Measurements from ENCODE around the gene PTPRG. TPM values are rescaled to one million over a fixed set of nuclear protein-coding genes. Genes with fewer than 3 reads are reported as not detected.

The PTPRG gene
- total and polyA plus RNA-seq, 4 donors: 3.6 to 35.6 (median 8.1) TPM

- no peak overlapping the region for H3K27ac ChIP-seq (ENCODE audit: low read depth in 1 of 2, low read length in 2 of 2)
- TF ChIP-seq FOXA2 (IDR thresholded peaks at IDR 0.05) (no peak), RAD21 (IDR thresholded peaks at IDR 0.05) (no peak), RXRA (IDR thresholded peaks at IDR 0.05) (no peak), REST (IDR thresholded peaks at IDR 0.05) (no peak), HNF4A (conservative IDR thresholded peaks at IDR 0.05) (no peak), YY1 (IDR thresholded peaks at IDR 0.05) (no peak), TAF1 (conservative IDR thresholded peaks at IDR 0.05) (no peak), HNF4G (IDR thresholded peaks at IDR 0.05) (no peak), SP1 (IDR thresholded peaks at IDR 0.05) (no peak), EGR1 (IDR thresholded peaks at IDR 0.05; ENCODE audit: low read depth in 2 of 2) (no peak), NR2F2 (IDR thresholded peaks at IDR 0.05) (no peak), JUND (IDR thresholded peaks at IDR 0.05) (no peak), MAX (IDR thresholded peaks at IDR 0.05) (no peak), FOXA1 (IDR thresholded peaks at IDR 0.05) (no peak)
- H3K9ac ChIP-seq (ENCODE audit: low read depth in 1 of 2, low read length in 2 of 2): no peak overlapping the region
- peaks cover 0 to 4% (median 0%) of the 10 kb centered on the region in 4 donors for H3K4me1 ChIP-seq (ENCODE audit: control insufficient read depth in 4 of 4, insufficient read depth in 4 of 4, low read length in 3 of 4)
- H3K9me3 ChIP-seq (ENCODE audit: control insufficient read depth in 4 of 4, low read length in 3 of 4): no peaks in the 10 kb centered on the region
- no peak overlapping the region for H3K4me3 ChIP-seq (ENCODE audit: low read depth in 1 of 3, low read length in 3 of 3)
- peaks cover 0 to 6% (median 3%) of the 10 kb centered on the region in 4 donors for H3K36me3 ChIP-seq (ENCODE audit: control insufficient read depth in 4 of 4, insufficient read depth in 3 of 4, low read depth in 1 of 4, low read length in 3 of 4)
- no peaks in the 10 kb centered on the region for H3K27me3 ChIP-seq (ENCODE audit: control insufficient read depth in 4 of 4, insufficient read depth in 4 of 4, low read length in 3 of 4)
- no peak for DNase-seq (ENCODE audit: low spot score)
- WGBS: 95% methylated on average over 22 of the region's 22 CpGs
These were observed 641.8 kb downstream of the PTPRG start for GRCh38 chr3:62203152-62203551.

GRCh38 chr3:62203561-62203960, 642.2 kb downstream of the PTPRG start:
- Histone ChIP-seq H3K9me3 (ENCODE audit: control insufficient read depth in 4 of 4, low read length in 3 of 4) (no peaks in the 10 kb centered on the region), H3K4me3 (ENCODE audit: low read depth in 1 of 3, low read length in 3 of 3) (no peak overlapping the region), H3K4me1 (ENCODE audit: control insufficient read depth in 4 of 4, insufficient read depth in 4 of 4, low read length in 3 of 4) (peaks cover 0 to 4% (median 0%) of the 10 kb centered on the region in 4 donors), H3K36me3 (ENCODE audit: control insufficient read depth in 4 of 4, insufficient read depth in 3 of 4, low read depth in 1 of 4, low read length in 3 of 4) (peaks cover 0 to 6% (median 3%) of the 10 kb centered on the region in 4 donors), H3K9ac (ENCODE audit: low read depth in 1 of 2, low read length in 2 of 2) (no peak overlapping the region), H3K27ac (ENCODE audit: low read depth in 1 of 2, low read length in 2 of 2) (no peak overlapping the region), H3K27me3 (ENCODE audit: control insufficient read depth in 4 of 4, insufficient read depth in 4 of 4, low read length in 3 of 4) (no peaks in the 10 kb centered on the region)
- TF ChIP-seq HNF4A (conservative IDR thresholded peaks at IDR 0.05): no peak
- TF ChIP-seq FOXA2 (IDR thresholded peaks at IDR 0.05): no peak
- no peak for TF ChIP-seq JUND (IDR thresholded peaks at IDR 0.05)
- no peak for TF ChIP-seq EGR1 (IDR thresholded peaks at IDR 0.05; ENCODE audit: low read depth in 2 of 2)
- no peak for TF ChIP-seq ZBTB33 (IDR thresholded peaks at IDR 0.05)
- TF ChIP-seq GABPA (IDR thresholded peaks at IDR 0.05 in 1 of 2, conservative IDR thresholded peaks at IDR 0.05 in 1 of 2): no peak
- no peak for TF ChIP-seq CTCF (IDR thresholded peaks at IDR 0.05; ENCODE audit: low read depth, low read length, missing input control)
- no peak for TF ChIP-seq FOXA1 (IDR thresholded peaks at IDR 0.05)
- no peak for DNase-seq (ENCODE audit: low spot score)
- 96% methylated on average over 19 of the region's 19 CpGs for WGBS

All from liver (tissue), 9 donors.